GM12872 (cell line): ENCODE data around the gene TMEM184B.
A peak's percentile ranks its signal among the peaks of the same experiment; 100 is the strongest.

ENCODE experiments used
- CTCF ChIP-seq: IDR thresholded peaks from 3 replicates; pipeline ENCODE4 v1.5.1; 2011; ENCODE audit warnings: low read depth, mild to moderate bottlenecking, low read length, moderate library complexity; ENCODE audit not compliant: insufficient read depth

Gene TMEM184B

GRCh38 chr22:38223289-38223960, 49.4 kb downstream of the TMEM184B start:
- 0 out of 3 replicates have a peak, but pooled peaks have one; percentile 2 for TF ChIP-seq CTCF

- TF ChIP-seq CTCF: no peak
These were observed 50.1 kb downstream of the TMEM184B start for GRCh38 chr22:38222797-38223119.

GRCh38 chr22:38221908-38222796, 50.7 kb downstream of the TMEM184B start:
- no peak for TF ChIP-seq CTCF

- TF ChIP-seq CTCF: no peak
These were observed 51.4 kb downstream of the TMEM184B start for GRCh38 chr22:38221407-38221806.

- no peak for TF ChIP-seq CTCF
These were observed 52.0 kb downstream of the TMEM184B start for GRCh38 chr22:38220653-38221386.

GRCh38 chr22:38220163-38220562, 52.6 kb downstream of the TMEM184B start:
- no peak for TF ChIP-seq CTCF

GRCh38 chr22:38219632-38220031, 53.2 kb downstream of the TMEM184B start:
- no peak for TF ChIP-seq CTCF
